GM18861 (cell line): ENCODE results near the gene ROR2.

Source experiments
- ATAC-seq: cut with Tn5 transposase; IDR thresholded peaks from one replicate; pipeline ENCODE4 v1.9.1; 2021; ENCODE audit not compliant: unreplicated experiment

The ROR2 gene

GRCh38 chr9:91778031-91778430 lies 172.0 kb downstream of the ROR2 start:
- no peak for ATAC-seq

- ATAC-seq = no peak
Measured at GRCh38 chr9:91777292-91777830, 172.7 kb downstream of the ROR2 start.

GRCh38 chr9:91776409-91777291 lies 173.4 kb downstream of the ROR2 start:
- no peak for ATAC-seq

GRCh38 chr9:91775708-91776028 lies 174.4 kb downstream of the ROR2 start:
- no peak for ATAC-seq

- ATAC-seq = peak; percentile 57
Measured at GRCh38 chr9:91775011-91775707, 174.9 kb downstream of the ROR2 start.

GRCh38 chr9:91773156-91773555 lies 176.9 kb downstream of the ROR2 start:
- no peak for ATAC-seq

- ATAC-seq = no peak
Measured at GRCh38 chr9:91771864-91772263, 178.2 kb downstream of the ROR2 start.

- no peak for ATAC-seq
Measured at GRCh38 chr9:91771027-91771426, 179.0 kb downstream of the ROR2 start.

GRCh38 chr9:91770229-91770628 lies 179.8 kb downstream of the ROR2 start:
- ATAC-seq = no peak

- no peak for ATAC-seq
Measured at GRCh38 chr9:91768977-91769916, 180.8 kb downstream of the ROR2 start.

- ATAC-seq = no peak
Measured at GRCh38 chr9:91768507-91768906, 181.5 kb downstream of the ROR2 start.

- no peak for ATAC-seq
Measured at GRCh38 chr9:91766315-91767069, 183.5 kb downstream of the ROR2 start.

- no peak for ATAC-seq
Measured at GRCh38 chr9:91765296-91765695, 184.7 kb downstream of the ROR2 start.

GRCh38 chr9:91764661-91765060 lies 185.4 kb downstream of the ROR2 start:
- no peak for ATAC-seq

- ATAC-seq = no peak
Measured at GRCh38 chr9:91761362-91761761, 188.7 kb downstream of the ROR2 start.

GRCh38 chr9:91760906-91761305 lies 189.1 kb downstream of the ROR2 start:
- ATAC-seq = no peak

GRCh38 chr9:91758491-91758981 lies 191.5 kb downstream of the ROR2 start:
- ATAC-seq = peak; percentile 65

GRCh38 chr9:91757782-91758181 lies 192.2 kb downstream of the ROR2 start:
- ATAC-seq = no peak

- ATAC-seq = no peak
Measured at GRCh38 chr9:91756510-91756780, 193.6 kb downstream of the ROR2 start.

GRCh38 chr9:91755761-91756509 lies 194.1 kb downstream of the ROR2 start:
- ATAC-seq = no peak
